Coronary artery (tissue), 2 donors: ENCODE measurements around the gene TRAF1.
A peak's percentile ranks its signal among the peaks of the same experiment; 100 is the strongest.

Experiments used
- DNase-seq: peaks from one replicate; pipeline ENCODE4 v3.0.0-alpha.2; 2017; ENCODE audit warnings: low spot score
- H3K27ac ChIP-seq, 2 donors: fragments of 200-600 bp; sonication (generic); one replicate each; pipeline ENCODE4 v1.5.1; 2016 to 2019
- H3K4me3 ChIP-seq: fragments of 200-600 bp; sonication (generic); 2 replicates; pipeline ENCODE4 v1.5.1; 2016; ENCODE audit warnings: mild to moderate bottlenecking, moderate library complexity
- TF ChIP-seq, protein P1 (sequence below): fragments of 200-600 bp; sonication (generic); IDR thresholded peaks from one replicate; pipeline ENCODE4 v1.5.1; 2019; ENCODE audit warnings: antibody characterized with exemption

TRAF1 gene

DNA sequence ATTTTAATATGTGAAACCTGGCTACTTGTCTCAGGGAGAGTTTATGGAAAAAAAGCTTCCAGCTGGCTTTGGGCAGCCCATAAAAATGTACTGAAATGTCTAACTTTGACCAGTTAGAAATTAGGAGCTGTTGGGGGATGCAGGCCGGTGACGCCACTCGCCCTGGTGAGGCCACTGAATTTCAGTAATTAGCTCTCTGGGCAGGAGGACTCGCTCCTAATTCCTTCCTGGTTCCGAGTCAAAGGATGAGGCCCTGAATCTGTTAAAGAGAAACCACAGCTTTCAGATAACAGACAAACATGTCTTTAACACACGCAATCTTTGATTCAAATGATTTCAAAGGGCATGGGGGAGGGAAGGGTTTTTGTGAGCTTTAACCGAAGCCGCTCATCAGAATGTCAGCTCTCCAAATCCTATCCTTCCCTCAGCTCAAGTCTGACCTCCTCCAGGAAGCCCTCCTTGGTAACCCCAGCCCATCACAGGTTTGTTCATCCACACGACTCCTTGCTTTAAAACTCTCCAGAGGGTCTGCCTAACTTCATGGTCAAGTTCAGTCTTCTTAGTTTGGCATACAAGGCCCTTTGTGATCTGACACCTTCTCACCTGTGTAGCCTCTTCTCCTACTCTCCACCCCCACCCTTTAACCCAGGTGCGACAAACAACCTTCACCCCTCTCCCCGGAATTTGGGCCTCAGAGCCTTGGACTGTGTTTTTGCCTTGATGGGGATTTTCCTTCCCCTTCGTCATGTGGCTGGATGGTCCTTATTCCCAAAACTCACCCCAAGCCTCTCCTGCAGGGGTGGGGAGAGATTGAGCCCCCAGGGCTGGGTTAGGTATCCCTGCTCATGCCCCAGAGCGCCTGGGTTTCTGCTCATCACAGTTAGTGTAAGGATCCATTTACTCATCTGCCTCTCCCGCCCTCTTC, 36.0 kb downstream of the TRAF1 start:
- Histone ChIP-seq H3K27ac (peak overlapping the region in 1 of 2 donors; percentile 59), H3K4me3 (no peak overlapping the region)
- no peak for DNase-seq
- TF ChIP-seq, protein P1, sequence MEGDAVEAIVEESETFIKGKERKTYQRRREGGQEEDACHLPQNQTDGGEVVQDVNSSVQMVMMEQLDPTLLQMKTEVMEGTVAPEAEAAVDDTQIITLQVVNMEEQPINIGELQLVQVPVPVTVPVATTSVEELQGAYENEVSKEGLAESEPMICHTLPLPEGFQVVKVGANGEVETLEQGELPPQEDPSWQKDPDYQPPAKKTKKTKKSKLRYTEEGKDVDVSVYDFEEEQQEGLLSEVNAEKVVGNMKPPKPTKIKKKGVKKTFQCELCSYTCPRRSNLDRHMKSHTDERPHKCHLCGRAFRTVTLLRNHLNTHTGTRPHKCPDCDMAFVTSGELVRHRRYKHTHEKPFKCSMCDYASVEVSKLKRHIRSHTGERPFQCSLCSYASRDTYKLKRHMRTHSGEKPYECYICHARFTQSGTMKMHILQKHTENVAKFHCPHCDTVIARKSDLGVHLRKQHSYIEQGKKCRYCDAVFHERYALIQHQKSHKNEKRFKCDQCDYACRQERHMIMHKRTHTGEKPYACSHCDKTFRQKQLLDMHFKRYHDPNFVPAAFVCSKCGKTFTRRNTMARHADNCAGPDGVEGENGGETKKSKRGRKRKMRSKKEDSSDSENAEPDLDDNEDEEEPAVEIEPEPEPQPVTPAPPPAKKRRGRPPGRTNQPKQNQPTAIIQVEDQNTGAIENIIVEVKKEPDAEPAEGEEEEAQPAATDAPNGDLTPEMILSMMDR = no peak

DNA sequence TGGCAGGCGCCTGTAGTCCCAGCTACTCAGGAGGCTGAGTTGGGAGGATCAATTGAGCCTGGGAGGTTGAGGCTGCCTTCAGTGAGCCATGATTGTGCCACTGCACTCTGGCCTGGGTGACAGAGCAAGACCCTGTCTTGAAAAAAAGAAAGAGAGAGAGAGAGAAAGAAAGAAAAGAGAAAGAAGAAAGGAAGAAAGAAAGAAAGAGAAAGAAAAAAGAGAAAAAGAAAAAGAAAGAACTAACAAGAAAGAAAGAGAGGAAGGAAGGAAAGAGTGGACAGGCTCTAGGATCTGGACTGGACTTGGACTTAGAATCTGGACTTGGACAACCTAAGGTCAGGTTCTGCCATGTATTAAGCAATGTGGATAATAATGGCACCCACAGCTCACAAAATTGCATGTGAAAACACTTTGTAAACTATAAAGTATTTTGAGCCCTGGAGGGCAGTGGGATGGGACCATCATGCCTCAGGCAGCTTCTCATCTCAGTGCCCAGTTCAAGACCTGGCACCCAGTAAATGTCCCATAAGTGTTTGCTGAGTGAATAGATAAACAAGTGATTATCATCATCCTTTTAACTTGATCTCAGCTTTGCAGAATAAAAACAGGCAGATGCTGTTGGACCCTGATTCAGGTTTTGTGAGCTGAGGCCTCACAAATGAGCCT, 36.9 kb downstream of the TRAF1 start:
- DNase-seq = no peak
- Histone ChIP-seq H3K4me3 (no peak overlapping the region), H3K27ac (peak overlapping the region in 1 of 2 donors; percentile 59)
- TF ChIP-seq, protein P1 = no peak

DNA sequence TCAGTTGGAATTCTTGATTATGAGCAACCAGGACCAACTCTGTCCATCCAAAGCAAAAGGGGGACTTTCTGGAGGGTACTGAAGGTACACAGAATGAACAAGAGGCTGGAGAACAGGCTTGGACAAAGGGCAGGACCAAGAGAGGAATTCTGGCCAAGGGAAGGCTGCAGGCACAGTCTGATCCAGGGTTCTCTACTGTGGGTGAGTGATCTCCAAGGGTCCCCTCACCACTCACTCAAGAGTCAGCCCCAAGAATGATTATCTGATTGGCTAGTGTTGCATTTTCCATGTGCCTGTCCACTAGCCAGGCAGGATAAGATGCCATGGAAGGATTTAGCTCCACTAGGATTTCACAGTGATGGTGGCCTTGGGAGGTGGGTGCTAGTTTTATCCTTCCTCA, 38.0 kb downstream of the TRAF1 start:
- DNase-seq = no peak
- Histone ChIP-seq H3K27ac (no peak overlapping the region), H3K4me3 (no peak overlapping the region)
- TF ChIP-seq, protein P1 = no peak

DNA sequence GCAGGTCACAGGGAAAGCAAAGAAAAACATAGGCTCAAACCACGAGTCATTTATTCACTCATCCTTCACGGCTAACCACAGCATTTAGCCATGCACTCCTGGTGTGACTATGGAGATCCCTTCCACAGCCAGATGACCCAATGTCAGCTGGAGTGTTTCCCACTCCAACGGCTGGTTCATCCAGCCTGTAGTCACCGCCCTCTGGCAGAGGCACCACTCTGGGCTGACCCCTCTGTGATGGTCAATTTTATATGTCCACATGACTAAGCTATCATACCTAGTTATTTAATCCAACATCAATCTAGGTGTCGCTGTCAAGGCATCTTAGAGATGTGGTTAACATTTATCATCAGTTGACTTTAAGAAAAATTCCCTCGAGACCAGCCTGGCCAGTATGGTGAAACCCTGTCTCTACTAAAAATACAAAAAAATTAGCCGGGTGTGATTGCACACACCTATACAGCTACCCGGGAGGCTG, 40.1 kb downstream of the TRAF1 start:
- no peak for DNase-seq
- TF ChIP-seq, protein P1 = no peak
- Histone ChIP-seq H3K27ac (peak overlapping the region in 1 of 2 donors; percentile 65), H3K4me3 (no peak overlapping the region)

DNA sequence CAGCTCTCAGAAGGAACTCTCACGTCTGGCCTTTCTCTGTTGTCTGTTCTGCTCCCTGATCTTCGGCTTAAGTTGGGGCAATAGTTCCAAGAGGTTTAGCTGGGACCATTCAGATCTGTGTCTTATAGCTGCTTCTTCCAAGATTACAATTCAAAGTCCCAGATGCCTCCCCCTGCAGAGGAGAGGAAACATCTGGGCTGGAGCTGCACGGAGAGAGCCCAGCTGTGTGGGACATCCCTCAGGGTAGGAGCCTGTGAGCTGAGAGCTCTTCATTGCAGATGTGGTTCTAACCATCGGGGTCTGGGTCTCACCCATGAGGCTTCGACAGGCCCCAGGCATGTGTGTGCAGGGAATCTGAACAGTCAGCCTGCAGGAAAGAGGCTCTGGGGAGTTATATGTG, 40.6 kb downstream of the TRAF1 start:
- no peak for DNase-seq
- Histone ChIP-seq H3K27ac (peak overlapping the region in 1 of 2 donors; percentile 65), H3K4me3 (no peak overlapping the region)
- TF ChIP-seq, protein P1 = no peak

DNA sequence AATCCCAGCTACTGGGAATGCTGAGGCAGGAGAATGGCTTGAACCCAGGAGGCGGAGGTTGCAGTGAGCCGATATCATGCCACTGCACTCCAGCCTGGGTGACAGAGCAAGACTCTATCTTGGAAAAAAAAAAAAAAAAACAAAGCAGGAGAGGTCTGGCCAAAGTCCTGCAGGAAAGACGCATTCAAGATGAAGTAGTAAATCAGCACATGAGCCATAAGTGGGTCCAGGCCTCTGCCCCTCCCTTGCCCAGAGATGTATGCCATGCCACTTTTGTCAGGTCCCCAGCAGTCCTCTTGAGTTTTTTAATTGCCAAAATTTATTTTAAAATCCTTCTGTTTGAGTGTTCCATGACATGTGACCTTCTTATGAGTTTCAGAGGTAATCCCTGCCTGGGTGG, 41.1 kb downstream of the TRAF1 start:
- H3K27ac ChIP-seq = peak overlapping the region in 1 of 2 donors; percentile 65
- no peak overlapping the region for H3K4me3 ChIP-seq
- DNase-seq = no peak
- TF ChIP-seq, protein P1 = no peak
